HepG2 (cell line): Measurements from ENCODE around the gene ARHGAP35. TPM values are rescaled to one million over a fixed set of nuclear protein-coding genes. Genes with fewer than 3 reads are reported as not detected.

ENCODE experiments used
- HNF4G ChIP-seq, 2 experiments: sonication (generic) in 1 of 2; formaldehyde crosslinking in 1 of 2; IDR thresholded peaks; 2 replicates each; pipeline versions ENCODE4 v1.4.0 to v1.6.1; 2011 to 2020; ENCODE audit warnings: borderline replicate concordance in 2 of 2, low read depth in 2 of 2, mild to moderate bottlenecking in 2 of 2, low read length in 1 of 2, missing genetic modification reagents in 1 of 2, moderate library complexity in 1 of 2
- NFIB ChIP-seq: sonication (generic); formaldehyde crosslinking; IDR thresholded peaks from 2 replicates; pipeline ENCODE4 v1.9.0; 2021; ENCODE audit warnings: missing genetic modification reagents, mild to moderate bottlenecking, borderline replicate concordance
- NR2F6 ChIP-seq, 2 experiments: IDR thresholded peaks; 2 replicates each; pipeline ENCODE4 v1.6.1; 2016; ENCODE audit warnings: antibody characterized with exemption in 1 of 2, mild to moderate bottlenecking in 1 of 2
- RFX3 ChIP-seq: IDR thresholded peaks from 2 replicates; pipeline ENCODE4 v1.6.1; 2016; ENCODE audit warnings: missing biosample characterization, missing genetic modification reagents
- SP5 ChIP-seq: IDR thresholded peaks from 2 replicates; pipeline ENCODE4 v1.6.1; 2016; ENCODE audit warnings: low read depth, borderline replicate concordance
- TEAD2 ChIP-seq: sonication (generic); formaldehyde crosslinking; IDR thresholded peaks from 2 replicates; pipeline ENCODE4 v1.9.0; 2021; ENCODE audit warnings: missing genetic modification reagents
- ZNF207 ChIP-seq: fragments of 450-650 bp; IDR thresholded peaks from 2 replicates; pipeline ENCODE4 v1.6.1; 2016; ENCODE audit warnings: antibody characterized with exemption, borderline replicate concordance
- ZNF326 ChIP-seq: sonication (generic); formaldehyde crosslinking; IDR thresholded peaks from 2 replicates; pipeline ENCODE4 v1.4.0; 2020; ENCODE audit warnings: missing genetic modification reagents, borderline replicate concordance
- ZNF563 ChIP-seq: sonication (generic); formaldehyde crosslinking; IDR thresholded peaks from 2 replicates; pipeline ENCODE4 v1.8.0; 2022; ENCODE audit warnings: mild to moderate bottlenecking, moderate library complexity, missing genetic modification reagents
- polyA plus RNA-seq, 8 experiments: library from polyadenylated mRNA; depleted of rRNA in 3 of 8; stranded (reverse) in 7 of 8; unstranded in 1 of 8; fragments of >200 nt; fragmentation: Illumina TruSeq in 4 of 8; extraction: Trizol in 4 of 8; gene quantifications; 2 replicates each; pipeline versions ENCODE4 v1.2.1 to v1.2.3, GENCODE V29; 2011 to 2016; ENCODE audit warnings: low read depth in 4 of 8, missing spikeins in 1 of 8, mixed read lengths in 1 of 8; ENCODE audit not compliant: insufficient read depth in 1 of 8
- total RNA-seq, 5 experiments: library from RNA; depleted of rRNA; stranded (reverse); fragments of >200 nt; fragmentation: Illumina TruSeq; extraction: Trizol; gene quantifications; 2 replicates each; pipeline ENCODE4 v1.2.3, GENCODE V29; 2016; ENCODE audit warnings: low read depth in 1 of 5
- TF ChIP-seq, protein P1 (sequence below): sonication (generic); formaldehyde crosslinking; IDR thresholded peaks from 2 replicates; pipeline ENCODE4 v1.4.0; 2020; ENCODE audit warnings: missing genetic modification reagents
- TF ChIP-seq, protein P2 (sequence below): sonication (generic); formaldehyde crosslinking; IDR thresholded peaks from 2 replicates; pipeline ENCODE4 v1.4.0; 2020; ENCODE audit warnings: missing genetic modification reagents
- TF ChIP-seq, protein P3 (sequence below), 2 experiments: fragments of 450-650 bp in 1 of 2; sonication (generic) in 1 of 2; formaldehyde crosslinking in 1 of 2; IDR thresholded peaks; 2 replicates each; pipeline versions ENCODE4 v1.6.1 to v1.8.0; 2016 to 2022; ENCODE audit warnings: antibody characterized with exemption in 1 of 2, mild to moderate bottlenecking in 1 of 2, missing genetic modification reagents in 1 of 2

The ARHGAP35 gene
- total and polyA plus RNA-seq, 2 of the 13 experiments (the other 11 are each of a cell fraction or from before 2014, with no cell fraction given), result 30.1 to 30.2 TPM

DNA sequence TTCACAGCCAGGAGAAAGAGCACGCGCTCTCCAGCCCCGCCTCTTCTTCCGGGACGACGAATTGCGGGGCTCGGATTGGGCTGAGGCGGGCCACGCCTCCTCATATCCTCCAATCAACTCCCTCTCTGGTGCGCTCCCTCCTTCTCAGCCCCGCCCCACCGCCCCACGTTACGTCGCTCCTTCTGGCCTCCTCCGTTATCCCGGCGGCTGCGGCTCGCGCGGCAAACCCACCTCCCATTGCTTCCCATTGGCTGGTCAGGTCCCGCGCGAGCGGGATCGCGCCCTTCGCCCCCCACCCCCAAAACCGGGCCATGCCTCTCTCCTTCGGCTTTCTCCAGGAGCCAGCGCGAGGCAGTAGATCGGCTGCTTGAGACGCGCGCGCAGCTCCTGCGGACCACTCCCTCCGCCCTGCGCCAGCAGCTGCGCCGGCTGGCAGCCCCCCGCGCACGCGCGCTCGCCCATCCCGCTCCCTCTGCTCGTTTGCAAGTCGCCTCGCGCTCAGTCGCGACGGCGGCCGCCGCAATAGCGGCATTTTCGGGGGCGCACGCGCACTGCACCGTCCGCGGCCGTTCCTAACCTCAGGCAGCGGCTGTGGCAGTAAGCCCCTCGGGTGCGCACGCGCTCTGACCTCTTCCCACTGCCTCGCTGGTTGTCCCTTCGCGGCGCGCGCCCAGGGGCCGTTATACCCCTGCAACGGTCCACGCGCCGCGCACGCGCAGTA lies 512 bp upstream of the ARHGAP35 start (continued):
- TF ChIP-seq, protein P1, sequence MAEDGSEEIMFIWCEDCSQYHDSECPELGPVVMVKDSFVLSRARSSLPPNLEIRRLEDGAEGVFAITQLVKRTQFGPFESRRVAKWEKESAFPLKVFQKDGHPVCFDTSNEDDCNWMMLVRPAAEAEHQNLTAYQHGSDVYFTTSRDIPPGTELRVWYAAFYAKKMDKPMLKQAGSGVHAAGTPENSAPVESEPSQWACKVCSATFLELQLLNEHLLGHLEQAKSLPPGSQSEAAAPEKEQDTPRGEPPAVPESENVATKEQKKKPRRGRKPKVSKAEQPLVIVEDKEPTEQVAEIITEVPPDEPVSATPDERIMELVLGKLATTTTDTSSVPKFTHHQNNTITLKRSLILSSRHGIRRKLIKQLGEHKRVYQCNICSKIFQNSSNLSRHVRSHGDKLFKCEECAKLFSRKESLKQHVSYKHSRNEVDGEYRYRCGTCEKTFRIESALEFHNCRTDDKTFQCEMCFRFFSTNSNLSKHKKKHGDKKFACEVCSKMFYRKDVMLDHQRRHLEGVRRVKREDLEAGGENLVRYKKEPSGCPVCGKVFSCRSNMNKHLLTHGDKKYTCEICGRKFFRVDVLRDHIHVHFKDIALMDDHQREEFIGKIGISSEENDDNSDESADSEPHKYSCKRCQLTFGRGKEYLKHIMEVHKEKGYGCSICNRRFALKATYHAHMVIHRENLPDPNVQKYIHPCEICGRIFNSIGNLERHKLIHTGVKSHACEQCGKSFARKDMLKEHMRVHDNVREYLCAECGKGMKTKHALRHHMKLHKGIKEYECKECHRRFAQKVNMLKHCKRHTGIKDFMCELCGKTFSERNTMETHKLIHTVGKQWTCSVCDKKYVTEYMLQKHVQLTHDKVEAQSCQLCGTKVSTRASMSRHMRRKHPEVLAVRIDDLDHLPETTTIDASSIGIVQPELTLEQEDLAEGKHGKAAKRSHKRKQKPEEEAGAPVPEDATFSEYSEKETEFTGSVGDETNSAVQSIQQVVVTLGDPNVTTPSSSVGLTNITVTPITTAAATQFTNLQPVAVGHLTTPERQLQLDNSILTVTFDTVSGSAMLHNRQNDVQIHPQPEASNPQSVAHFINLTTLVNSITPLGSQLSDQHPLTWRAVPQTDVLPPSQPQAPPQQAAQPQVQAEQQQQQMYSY, result no peak
- TF ChIP-seq RFX3 (no peak), ZNF326 (CRISPR knock-in tag) (no peak), NR2F6 (IDR thresholded peaks at IDR 0.05) (no peak; the same call in 1 of the 2 replicates), NR2F6 (CRISPR knock-in tag; IDR thresholded peaks at IDR 0.05) (no peak), ZNF563 (0 out of 2 replicates have a peak, but pooled peaks have one; percentile 23), TEAD2 (0 out of 2 replicates have a peak, but pooled peaks have one; percentile 22), SP5 (CRISPR knock-in tag) (peak; percentile 57), ZNF207 (no peak), HNF4G (IDR thresholded peaks at IDR 0.05; ENCODE audit: borderline replicate concordance, low read depth, low read length) (0 out of 2 replicates have a peak, but pooled peaks have one; percentile 26), HNF4G (CRISPR knock-in tag; IDR thresholded peaks at IDR 0.05; ENCODE audit: borderline replicate concordance, low read depth) (no peak), NFIB (no peak)
- TF ChIP-seq, protein P2, sequence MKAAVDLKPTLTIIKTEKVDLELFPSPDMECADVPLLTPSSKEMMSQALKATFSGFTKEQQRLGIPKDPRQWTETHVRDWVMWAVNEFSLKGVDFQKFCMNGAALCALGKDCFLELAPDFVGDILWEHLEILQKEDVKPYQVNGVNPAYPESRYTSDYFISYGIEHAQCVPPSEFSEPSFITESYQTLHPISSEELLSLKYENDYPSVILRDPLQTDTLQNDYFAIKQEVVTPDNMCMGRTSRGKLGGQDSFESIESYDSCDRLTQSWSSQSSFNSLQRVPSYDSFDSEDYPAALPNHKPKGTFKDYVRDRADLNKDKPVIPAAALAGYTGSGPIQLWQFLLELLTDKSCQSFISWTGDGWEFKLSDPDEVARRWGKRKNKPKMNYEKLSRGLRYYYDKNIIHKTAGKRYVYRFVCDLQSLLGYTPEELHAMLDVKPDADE (CRISPR knock-in tag), result no peak; the same call in 1 of the 2 replicates
- TF ChIP-seq, protein P3, sequence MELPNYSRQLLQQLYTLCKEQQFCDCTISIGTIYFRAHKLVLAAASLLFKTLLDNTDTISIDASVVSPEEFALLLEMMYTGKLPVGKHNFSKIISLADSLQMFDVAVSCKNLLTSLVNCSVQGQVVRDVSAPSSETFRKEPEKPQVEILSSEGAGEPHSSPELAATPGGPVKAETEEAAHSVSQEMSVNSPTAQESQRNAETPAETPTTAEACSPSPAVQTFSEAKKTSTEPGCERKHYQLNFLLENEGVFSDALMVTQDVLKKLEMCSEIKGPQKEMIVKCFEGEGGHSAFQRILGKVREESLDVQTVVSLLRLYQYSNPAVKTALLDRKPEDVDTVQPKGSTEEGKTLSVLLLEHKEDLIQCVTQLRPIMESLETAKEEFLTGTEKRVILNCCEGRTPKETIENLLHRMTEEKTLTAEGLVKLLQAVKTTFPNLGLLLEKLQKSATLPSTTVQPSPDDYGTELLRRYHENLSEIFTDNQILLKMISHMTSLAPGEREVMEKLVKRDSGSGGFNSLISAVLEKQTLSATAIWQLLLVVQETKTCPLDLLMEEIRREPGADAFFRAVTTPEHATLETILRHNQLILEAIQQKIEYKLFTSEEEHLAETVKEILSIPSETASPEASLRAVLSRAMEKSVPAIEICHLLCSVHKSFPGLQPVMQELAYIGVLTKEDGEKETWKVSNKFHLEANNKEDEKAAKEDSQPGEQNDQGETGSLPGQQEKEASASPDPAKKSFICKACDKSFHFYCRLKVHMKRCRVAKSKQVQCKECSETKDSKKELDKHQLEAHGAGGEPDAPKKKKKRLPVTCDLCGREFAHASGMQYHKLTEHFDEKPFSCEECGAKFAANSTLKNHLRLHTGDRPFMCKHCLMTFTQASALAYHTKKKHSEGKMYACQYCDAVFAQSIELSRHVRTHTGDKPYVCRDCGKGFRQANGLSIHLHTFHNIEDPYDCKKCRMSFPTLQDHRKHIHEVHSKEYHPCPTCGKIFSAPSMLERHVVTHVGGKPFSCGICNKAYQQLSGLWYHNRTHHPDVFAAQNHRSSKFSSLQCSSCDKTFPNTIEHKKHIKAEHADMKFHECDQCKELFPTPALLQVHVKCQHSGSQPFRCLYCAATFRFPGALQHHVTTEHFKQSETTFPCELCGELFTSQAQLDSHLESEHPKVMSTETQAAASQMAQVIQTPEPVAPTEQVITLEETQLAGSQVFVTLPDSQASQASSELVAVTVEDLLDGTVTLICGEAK (IDR thresholded peaks at IDR 0.05), result no peak
- TF ChIP-seq, protein P3 (CRISPR knock-in tag; IDR thresholded peaks at IDR 0.05), result peak; percentile 59
